HG02763 (cell line): ENCODE data around the gene DUOXA1.
"Not testable (repeated sequence)": the region's sequence is repeated elsewhere in the genome, so short reads cannot be mapped to it uniquely, and the experiment has no call there.

Experiments used
- ATAC-seq: cut with Tn5 transposase; IDR thresholded peaks from one replicate; pipeline ENCODE4 v1.9.1; 2021; ENCODE audit warnings: mild to moderate bottlenecking, moderate library complexity; ENCODE audit not compliant: unreplicated experiment

DUOXA1 gene

GRCh38 chr15:45151998-45152828, 22.5 kb upstream of the DUOXA1 start:
- no peak for ATAC-seq

GRCh38 chr15:45150997-45151396, 21.3 kb upstream of the DUOXA1 start:
- no peak for ATAC-seq

GRCh38 chr15:45150481-45150880, 20.8 kb upstream of the DUOXA1 start:
- ATAC-seq: no peak

- no peak for ATAC-seq
Measured at GRCh38 chr15:45149060-45149459, 19.4 kb upstream of the DUOXA1 start.

GRCh38 chr15:45148076-45149059, 18.7 kb upstream of the DUOXA1 start:
- ATAC-seq: no peak

GRCh38 chr15:45147606-45148005, 17.9 kb upstream of the DUOXA1 start:
- ATAC-seq: no peak

GRCh38 chr15:45146405-45146804, 16.7 kb upstream of the DUOXA1 start:
- ATAC-seq: no peak

GRCh38 chr15:45144775-45145174, 15.1 kb upstream of the DUOXA1 start:
- ATAC-seq: no peak

GRCh38 chr15:45143946-45144345, 14.3 kb upstream of the DUOXA1 start:
- no peak for ATAC-seq

- no peak for ATAC-seq
Measured at GRCh38 chr15:45143056-45143455, 13.4 kb upstream of the DUOXA1 start.

- no peak for ATAC-seq
Measured at GRCh38 chr15:45141386-45141785, 11.7 kb upstream of the DUOXA1 start.

- ATAC-seq: no peak
Measured at GRCh38 chr15:45140557-45141250, 11.0 kb upstream of the DUOXA1 start.

- ATAC-seq: no peak
Measured at GRCh38 chr15:45139770-45140169, 10.1 kb upstream of the DUOXA1 start.

- ATAC-seq: no peak
Measured at GRCh38 chr15:45138814-45139765, 9.4 kb upstream of the DUOXA1 start.

- ATAC-seq: no peak
Measured at GRCh38 chr15:45137703-45138102, 8.0 kb upstream of the DUOXA1 start.

- no peak for ATAC-seq
Measured at GRCh38 chr15:45136378-45136764, 6.7 kb upstream of the DUOXA1 start.

GRCh38 chr15:45135705-45136377, 6.2 kb upstream of the DUOXA1 start:
- not testable (repeated sequence) for ATAC-seq

GRCh38 chr15:45134682-45135604, 5.3 kb upstream of the DUOXA1 start:
- no peak for ATAC-seq
